GM21529 (cell line): ENCODE data around the gene PIGC.

Source experiments
- ATAC-seq: cut with Tn5 transposase; IDR thresholded peaks from one replicate; pipeline ENCODE4 v1.9.1; 2021; ENCODE audit not compliant: unreplicated experiment

Gene PIGC

GRCh38 chr1:172431721-172432192 is 12.1 kb downstream of the PIGC start:
- no peak for ATAC-seq

- no peak for ATAC-seq
Observed at GRCh38 chr1:172431204-172431603, 12.7 kb downstream of the PIGC start.

GRCh38 chr1:172430128-172430454 is 13.8 kb downstream of the PIGC start:
- no peak for ATAC-seq

- no peak for ATAC-seq
Observed at GRCh38 chr1:172429331-172430127, 14.3 kb downstream of the PIGC start.

- no peak for ATAC-seq
Observed at GRCh38 chr1:172427191-172427590, 16.7 kb downstream of the PIGC start.

- no peak for ATAC-seq
Observed at GRCh38 chr1:172425339-172425738, 18.5 kb downstream of the PIGC start.

GRCh38 chr1:172423336-172423735 is 20.5 kb downstream of the PIGC start:
- no peak for ATAC-seq

GRCh38 chr1:172421974-172422604 is 21.8 kb downstream of the PIGC start:
- no peak for ATAC-seq

GRCh38 chr1:172420385-172420784 is 23.5 kb downstream of the PIGC start, which contains the start of gene C1orf105:
Gene C1orf105 (plus strand): TSS chr1:172420685. CDS start chr1:172420886, 201 bp downstream.
- ATAC-seq: no peak

- no peak for ATAC-seq
Observed at GRCh38 chr1:172417557-172417956, 26.3 kb downstream of the PIGC start.

- ATAC-seq: no peak
Observed at GRCh38 chr1:172416496-172417035, 27.3 kb downstream of the PIGC start.

GRCh38 chr1:172414331-172414730 is 29.5 kb downstream of the PIGC start:
- ATAC-seq: no peak

- ATAC-seq: no peak
Observed at GRCh38 chr1:172411791-172412338, 32.0 kb downstream of the PIGC start.

GRCh38 chr1:172410027-172410426 is 33.8 kb downstream of the PIGC start:
- ATAC-seq: no peak

- ATAC-seq: no peak
Observed at GRCh38 chr1:172408958-172409357, 34.9 kb downstream of the PIGC start.

GRCh38 chr1:172406968-172407367 is 36.9 kb downstream of the PIGC start:
- ATAC-seq: no peak

- no peak for ATAC-seq
Observed at GRCh38 chr1:172405912-172406311, 38.0 kb downstream of the PIGC start.

GRCh38 chr1:172404121-172404520 is 39.7 kb downstream of the PIGC start:
- ATAC-seq: no peak

- no peak for ATAC-seq
Observed at GRCh38 chr1:172402878-172403569, 40.8 kb downstream of the PIGC start.

GRCh38 chr1:172401892-172402291 is 42.0 kb downstream of the PIGC start:
- no peak for ATAC-seq

- ATAC-seq: no peak
Observed at GRCh38 chr1:172401477-172401876, 42.4 kb downstream of the PIGC start.
